GM21737 (cell line): ENCODE data around the gene EGFL6.
"Not testable (repeated sequence)": the region's sequence is repeated elsewhere in the genome, so short reads cannot be mapped to it uniquely, and the experiment has no call there.

Experiments used
- ATAC-seq: cut with Tn5 transposase; IDR thresholded peaks from one replicate; pipeline ENCODE4 v1.9.1; 2021; ENCODE audit warnings: mild to moderate bottlenecking, moderate library complexity; ENCODE audit not compliant: unreplicated experiment

Gene EGFL6

DNA sequence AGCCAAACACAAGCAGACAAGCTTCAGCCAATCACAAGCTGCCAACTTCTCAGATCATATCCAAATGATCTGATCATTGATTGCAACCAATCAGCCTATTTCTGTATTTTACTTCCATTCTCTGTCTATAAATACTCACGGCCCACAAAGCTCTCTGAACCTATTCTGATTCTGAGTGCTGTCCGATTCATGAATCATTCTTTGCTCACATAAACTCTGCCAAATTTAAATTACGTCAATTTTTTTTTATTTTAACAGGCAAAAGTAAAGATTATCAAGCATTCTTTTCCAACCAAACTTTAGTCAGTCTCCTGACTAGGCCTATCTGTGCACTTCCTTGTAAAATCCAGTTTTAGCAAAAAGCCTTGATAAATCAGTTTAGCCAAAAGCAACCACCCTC, 81.7 kb downstream of the EGFL6 start:
- ATAC-seq: no peak

DNA sequence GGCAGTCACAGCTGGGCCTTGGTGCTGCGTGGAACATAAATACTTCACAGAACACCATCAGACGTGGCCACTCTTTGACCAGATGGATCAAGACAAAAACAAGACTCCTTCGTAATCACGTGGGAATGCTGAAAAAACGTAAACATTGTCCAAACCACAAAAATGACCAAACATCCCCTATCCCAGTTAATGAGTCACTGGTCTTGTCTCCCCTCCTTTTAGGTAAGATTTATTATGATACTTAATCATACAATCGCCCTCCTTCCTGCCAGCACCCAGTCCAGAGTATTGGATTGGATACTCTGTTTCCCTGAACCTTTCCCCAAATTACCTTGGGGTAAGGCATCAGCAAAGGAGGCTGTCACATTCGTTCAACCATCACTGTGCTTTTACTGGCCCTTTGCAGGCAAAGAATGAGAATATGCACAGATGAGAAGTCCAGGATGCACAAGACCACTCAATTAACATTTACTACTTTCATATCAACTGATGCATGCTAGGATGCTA, 82.9 kb downstream of the EGFL6 start:
- ATAC-seq: no peak

DNA sequence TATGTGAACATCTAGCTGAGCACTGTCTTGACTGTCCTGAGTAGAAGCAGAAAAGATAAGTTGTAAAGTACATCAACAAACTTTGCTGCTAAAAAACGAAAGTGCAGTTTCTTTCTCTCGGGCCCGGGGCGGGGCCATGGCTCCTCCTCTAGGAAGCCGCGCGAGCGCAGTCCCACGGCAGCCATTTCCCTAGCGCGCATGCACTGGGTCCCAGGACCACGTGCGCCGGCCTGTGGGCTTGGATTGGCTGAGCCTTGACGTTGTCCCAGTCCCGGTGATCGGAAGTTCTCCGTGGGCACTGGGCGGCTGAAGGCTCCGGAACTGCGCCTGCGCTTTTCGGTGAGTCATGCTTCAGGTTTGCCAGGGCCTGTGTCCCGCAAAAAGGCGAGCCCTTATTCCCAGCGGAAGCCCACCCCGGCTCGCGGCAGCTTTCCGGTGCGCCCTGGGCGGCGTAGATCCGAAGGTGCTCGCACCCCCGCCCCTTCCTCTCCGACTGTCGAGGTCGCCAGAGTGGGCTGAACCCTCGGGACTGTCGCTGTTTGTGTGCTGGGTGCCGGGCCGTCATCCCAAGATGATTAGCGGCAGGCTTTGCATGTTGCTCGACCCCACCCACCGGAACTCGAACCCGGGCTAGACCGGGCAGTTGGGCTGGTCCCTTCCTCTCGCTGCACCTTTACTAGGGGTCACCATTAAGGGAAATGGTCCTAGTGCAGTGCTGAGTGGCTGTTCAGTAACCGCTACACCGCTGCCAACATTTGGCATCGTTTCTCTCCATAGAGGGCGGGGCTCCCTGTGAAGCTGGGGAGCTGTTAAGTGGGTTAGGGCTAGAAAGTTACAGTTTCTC, 83.7 kb downstream of the EGFL6 start, which contains the start of gene TCEANC:
TSS of gene TCEANC (plus strand) at position 292 of the 844 bp plus-strand sequence. CDS start 9,368 bp downstream, outside the sequence.
- ATAC-seq: peak; percentile 92

DNA sequence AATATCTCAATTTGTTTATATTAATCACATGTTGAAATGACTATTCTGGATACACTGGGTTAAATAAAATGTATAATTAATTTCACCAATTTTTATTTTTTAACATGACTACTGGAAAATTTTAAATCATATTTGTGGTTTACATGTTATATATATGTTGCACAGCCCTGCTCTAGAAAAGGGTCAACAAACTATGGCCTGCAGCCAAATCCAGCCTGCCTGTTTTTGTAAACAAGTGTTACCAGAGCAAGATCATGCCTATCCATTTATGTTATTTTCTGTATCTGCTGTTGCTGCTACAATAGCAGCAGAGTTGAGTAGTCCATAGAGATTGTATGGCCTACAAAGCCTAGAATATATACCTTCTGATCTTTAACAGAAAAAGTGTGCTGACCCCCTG, 84.7 kb downstream of the EGFL6 start:
- ATAC-seq: no peak

DNA sequence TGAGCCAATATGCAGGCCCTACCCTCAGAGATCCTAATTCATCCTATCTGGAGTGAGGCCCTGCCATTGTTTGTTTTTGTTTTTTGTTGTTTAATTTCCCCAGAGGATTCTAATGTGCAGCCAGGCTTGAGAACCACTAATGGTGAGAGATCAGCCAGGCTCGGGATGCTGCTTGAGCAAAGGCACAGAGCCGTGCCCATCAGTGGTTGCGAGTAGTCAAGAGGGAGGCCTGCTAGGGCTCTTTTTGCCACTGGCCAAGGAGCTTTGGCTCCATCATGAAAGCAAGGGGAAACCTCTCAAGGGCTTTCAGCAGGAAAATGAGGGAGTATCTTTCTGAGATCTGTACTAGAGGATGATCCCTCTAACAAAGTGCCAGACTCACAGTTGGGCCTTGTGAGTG, 86.3 kb downstream of the EGFL6 start:
- ATAC-seq: no peak

DNA sequence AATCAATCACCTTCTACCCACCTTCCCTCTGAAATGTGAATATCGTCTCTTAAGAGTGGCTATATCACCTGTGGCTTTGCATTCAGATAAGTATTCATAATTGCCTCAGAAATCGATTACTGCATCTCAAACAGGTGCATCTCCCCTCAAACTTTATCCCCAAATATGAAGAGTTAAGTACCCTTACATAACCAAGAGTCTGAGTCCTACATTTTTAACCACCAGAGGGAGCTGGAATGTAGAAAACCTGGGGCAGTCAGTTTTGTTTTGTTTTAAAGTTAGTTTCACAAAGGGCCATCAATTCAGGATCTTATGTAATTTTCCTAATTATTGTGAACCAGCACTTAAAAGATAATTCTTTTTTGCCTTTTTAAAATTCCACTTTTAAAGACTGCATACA, 89.2 kb downstream of the EGFL6 start:
- no peak for ATAC-seq

DNA sequence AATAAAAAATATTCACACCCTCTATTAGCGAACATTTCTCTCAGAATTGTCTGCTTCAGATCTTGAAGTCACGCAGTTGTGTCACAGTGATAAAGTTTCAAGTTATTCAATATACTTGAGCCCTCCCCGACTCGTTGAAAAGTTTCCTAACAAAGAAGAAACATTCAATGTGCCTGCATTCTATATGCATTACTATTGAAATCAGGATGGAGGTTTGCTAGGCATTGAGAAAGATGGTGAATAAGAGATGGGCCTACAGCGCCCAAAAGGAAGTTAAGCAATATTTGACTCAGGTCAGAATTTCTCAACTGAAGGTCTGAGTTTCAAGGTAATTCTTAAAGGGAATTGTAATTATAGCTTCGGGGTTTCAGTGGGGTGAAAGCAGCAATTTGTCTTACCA, 89.7 kb downstream of the EGFL6 start:
- no peak for ATAC-seq

DNA sequence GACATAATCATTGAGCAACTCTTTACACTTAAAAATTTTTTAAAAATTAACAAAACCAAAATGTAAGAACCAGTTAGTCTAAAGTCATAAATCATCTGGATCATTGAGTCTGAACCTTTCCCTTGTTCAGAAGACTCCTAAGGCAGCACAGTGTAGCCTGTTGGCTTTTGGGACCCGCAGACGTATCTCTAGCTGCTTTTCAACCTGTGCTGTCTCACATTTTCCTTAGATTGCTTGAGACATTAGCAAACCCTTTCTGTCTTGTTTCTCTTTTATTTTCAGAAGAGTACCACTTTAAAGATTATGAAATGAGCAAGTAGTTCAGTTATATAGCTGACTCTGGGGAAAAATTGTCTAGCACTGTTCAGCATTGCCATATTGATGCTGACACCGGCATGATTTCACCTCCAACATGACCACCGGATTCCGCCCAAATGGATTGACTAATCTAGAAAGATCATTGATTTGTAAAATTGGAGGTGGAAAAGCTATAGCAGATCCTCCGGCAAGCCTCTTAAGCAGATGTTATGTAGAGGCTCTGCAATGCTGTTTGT, 92.4 kb downstream of the EGFL6 start:
- ATAC-seq: no peak

DNA sequence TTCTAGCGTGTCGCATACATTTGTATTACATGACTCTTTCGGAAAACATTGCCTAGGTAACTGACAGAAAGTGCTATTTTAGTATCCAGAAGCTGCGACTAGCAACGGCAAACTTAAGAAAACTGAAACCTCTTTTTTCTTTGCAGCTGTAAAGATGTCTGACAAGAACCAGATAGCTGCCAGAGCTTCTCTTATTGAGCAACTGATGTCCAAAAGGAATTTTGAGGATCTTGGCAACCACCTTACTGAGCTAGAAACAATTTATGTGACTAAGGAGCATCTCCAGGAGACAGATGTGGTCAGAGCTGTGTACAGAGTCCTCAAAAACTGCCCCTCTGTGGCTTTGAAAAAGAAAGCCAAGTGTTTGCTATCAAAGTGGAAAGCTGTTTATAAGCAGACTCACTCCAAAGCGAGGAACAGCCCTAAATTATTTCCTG, 93.0 kb downstream of the EGFL6 start:
- no peak for ATAC-seq

DNA sequence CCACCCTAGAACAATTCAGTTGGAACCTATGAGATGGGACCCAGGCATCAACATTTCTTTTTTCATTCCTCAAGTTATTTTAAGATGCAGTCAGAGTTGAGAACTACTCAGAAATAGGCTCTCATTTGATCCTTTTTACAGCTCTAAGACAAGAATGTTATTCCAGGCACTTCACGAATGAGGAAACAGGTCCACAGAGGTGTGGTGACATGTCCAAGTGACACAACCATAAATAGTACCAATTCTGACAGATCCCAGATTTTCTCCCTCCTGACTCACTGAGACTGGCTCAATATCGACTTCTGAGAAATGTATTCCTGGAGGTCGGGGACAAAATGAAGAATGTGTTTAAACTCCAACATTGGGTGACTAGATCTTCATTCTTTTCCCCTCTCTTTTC, 94.6 kb downstream of the EGFL6 start:
- no peak for ATAC-seq

DNA sequence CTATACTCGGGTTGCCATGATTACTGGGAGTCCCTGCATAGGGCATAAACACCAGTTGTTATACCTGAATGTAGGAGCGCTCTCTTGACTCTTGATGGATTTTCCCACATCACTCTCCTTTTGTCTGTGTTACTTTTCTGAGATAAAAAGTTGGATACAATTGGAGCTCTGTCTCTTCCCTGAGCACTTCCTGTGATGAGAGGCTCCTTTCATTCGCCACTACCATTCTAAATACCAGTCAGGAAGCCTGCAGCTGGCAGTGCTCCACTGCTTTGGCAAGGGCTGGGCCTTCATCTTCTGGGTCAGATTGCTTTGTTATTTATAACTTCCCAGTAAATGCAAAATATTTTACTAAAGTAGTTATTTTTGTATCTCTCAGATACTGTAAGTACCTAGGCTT, 97.4 kb downstream of the EGFL6 start:
- ATAC-seq: no peak

DNA sequence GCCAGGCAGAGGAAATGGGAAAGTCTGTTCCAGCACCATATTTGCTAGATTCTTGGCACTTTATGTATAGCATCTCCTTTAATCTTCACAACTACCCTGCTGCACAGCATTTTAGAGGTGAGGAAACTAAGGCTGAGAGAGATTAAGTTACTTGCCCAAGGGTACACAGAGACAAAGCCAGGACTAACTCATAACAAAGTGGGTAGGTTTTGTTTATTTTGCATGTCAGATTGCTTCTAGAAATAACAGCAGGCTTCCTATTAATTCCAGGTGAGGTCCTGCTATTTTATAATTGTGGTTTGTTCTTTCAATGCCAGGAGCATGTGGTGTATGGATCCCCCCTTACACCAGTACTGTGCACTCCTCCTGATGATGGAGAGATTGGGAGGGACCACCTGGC, 98.5 kb downstream of the EGFL6 start:
- no peak for ATAC-seq

DNA sequence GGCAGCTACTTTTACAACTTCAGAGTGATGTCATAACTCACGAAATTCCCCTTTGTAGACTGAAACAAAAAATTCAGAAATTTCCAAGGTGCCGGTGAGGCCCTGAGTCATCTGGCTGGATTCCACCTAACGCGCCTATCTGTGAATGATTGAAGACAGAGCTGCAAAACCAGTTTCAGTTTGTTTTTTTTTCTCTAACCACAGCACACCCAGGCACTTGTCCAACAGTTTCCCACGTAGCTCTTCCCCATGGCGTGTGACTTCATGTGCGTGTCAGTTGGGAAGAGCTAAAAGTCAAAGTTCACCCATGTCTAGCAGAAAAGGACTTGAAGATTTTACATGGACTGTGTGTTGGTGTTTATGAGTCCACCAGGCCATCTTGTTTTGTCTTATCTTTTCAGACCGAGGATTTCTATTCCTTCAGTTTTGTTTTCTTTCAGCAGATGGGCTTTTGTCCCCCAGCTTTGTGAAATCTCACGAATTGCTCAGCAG, 99.9 kb downstream of the EGFL6 start:
- ATAC-seq: no peak

DNA sequence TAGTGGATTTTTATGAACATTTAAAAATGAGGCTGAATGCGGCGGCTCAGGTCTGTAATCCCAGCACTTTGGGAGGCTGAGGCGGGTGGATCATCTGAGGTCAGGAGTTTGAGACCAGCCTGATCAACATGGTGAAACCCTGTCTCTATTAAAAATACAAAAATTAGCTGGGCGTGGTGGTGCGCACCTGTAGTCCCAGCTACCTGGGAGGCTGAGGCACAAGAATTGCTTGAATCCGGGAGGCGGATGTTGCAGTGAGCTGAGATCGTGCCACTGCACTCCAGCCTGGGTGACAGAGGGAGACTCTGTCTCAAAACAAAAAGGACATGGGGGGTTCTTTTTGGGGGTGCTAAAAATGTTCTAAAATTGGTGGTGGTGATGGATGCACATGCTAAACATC, 100.4 kb downstream of the EGFL6 start:
- ATAC-seq: not testable (repeated sequence)

DNA sequence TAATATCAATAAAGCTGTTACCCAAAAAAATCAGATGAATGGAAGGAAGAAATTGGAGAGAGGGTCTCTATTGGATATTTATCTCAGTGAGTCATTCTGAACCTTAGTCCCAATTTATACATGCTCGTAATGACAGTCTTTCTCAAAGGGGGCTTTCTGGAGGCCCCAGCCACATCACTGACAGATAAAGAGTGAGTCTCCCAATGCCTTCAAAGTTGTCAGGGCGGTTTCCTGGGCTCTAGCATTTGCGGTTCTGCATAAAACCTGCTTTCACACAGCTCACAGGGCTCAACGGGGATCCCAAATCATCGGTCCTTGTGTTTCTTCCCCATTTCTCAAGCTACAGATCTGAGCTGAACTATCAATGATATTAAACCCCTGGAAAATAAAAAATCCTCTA, 100.8 kb downstream of the EGFL6 start:
- no peak for ATAC-seq

DNA sequence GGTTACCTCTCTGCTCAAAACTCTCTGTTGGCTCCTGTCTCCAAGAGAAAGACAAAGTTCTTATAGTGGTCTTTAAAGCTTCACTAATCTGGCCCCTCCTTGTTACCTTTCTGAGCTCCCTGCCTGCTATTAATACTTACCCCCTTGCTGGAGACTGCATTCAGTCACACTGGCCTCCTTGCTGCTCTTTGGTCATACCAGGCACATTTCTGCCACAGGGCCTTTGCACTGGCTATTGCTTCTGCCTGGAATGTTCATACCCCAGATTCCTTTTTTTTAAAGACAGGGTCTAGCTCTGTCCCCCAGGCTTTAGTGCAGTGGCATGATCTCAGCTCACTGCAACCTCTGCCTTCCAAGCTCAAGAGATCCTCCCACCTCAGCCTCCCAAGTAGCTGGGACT, 103.6 kb downstream of the EGFL6 start:
- ATAC-seq: no peak

DNA sequence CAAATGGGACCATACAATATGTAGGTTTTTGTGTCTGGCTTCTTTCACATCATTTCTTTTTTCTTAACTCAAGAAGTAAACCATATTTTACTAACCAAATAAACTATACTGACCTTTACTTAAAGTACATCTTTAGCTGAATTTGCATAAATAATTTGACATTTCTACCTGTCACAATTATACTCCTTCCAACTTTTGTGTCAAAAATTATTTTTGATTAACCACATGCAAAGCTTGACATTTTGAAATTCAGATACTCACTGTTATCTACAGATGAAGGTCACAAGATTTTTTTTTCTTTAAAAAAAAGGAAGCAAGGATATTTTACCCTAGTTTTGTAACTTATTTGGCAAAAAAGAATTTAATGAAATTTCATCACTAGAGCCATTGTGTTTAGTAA, 107.5 kb downstream of the EGFL6 start:
- ATAC-seq: no peak

DNA sequence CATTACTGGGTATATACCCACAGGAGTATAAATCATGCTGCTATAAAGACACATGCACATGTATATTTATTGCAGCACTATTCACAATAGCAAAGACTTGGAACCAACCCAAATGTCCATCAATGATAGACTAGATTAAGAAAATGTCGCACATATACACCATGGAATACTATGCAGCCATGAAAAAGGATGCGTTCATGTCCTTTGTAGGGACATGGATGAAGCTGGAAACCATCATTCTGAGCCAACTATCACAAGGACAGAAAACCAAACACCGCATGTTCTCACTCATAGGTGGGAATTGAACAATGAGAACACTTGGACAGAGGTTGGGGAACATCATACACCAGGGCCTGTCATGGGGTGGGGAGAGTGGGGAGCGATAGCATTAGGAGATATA, 110.3 kb downstream of the EGFL6 start:
- ATAC-seq: not testable (repeated sequence)

DNA sequence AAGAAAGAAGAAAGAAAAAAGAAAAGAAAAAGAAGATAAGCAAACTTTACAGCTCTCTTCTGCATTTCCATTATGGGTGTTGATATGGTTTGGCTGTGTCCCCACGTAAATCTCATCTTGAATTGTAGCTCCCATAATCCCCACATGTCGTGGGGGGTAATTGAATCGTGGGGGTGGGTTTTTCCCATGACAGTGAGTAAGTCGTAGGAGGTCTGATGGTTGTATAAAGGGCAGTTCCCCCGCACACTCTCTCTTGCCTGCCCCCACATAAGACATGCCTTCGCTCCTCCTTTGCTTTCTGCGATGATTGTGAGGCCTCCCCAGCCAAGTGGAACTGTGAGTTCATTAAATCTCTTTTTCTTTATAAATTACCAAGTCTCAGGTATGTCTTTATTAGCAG, 112.2 kb downstream of the EGFL6 start:
- no peak for ATAC-seq
